ENCODE results near the gene PTPRN2. TPM values are rescaled to one million over a fixed set of nuclear protein-coding genes. Genes with fewer than 3 reads are reported as not detected.

The PTPRN2 gene
- total and polyA plus RNA-seq, 9 of the 15 experiments (the other 6 are each of a cell fraction or from before 2014, with no cell fraction given) = not detected

DNA sequence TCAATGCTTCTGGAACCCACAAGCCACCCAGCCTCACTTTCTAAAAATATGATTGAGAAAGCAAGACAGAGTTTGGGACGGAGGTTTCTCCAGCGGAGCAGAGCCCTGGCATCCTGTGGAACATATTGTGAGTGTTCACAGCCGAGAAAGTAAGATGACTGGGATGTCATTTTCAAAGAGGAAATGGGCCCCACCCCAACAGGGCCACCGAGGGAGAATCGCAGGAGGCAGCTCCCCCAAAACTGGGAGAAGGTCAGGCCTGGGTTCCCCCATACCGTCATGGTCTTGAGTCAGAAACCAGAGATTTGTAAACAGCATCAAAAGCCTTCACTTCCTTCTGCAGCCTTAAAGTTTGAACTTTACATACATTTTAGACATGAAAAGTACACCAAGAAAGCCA, 560.0 kb downstream of the PTPRN2 start:
- ATAC-seq (no peak), DNase-seq (ENCODE audit: extremely low read depth in 1 of 4, low spot score in 3 of 4) (no peak), FAIRE-seq (no peak)
- Histone ChIP-seq H3K4me2 (ENCODE audit: insufficient read depth, low read length) (no peak overlapping the region), H3K27me3 (ENCODE audit: control insufficient read depth in 2 of 2, insufficient read depth in 2 of 2, low read length in 2 of 2) (peaks cover 46 to 88% of the 10 kb centered on the region in 2 experiments), H2AFZ (ENCODE audit: low read depth, low read length) (no peak overlapping the region), H3K27ac (ENCODE audit: extremely low read depth, low read depth, low read length) (no peak overlapping the region), H3K9ac (ENCODE audit: insufficient read depth in 1 of 2, low read depth in 2 of 2, low read length in 2 of 2) (no peak overlapping the region), H4K20me1 (replicated peaks; ENCODE audit: control insufficient read depth, insufficient read depth, low read length) (peaks cover 9% of the 10 kb centered on the region; the same call in 1 of the 2 replicates), H3K36me3 (ENCODE audit: control insufficient read depth, insufficient read depth, low read length) (no peaks in the 10 kb centered on the region), H3K4me3 (no peak overlapping the region), H3K79me2 (ENCODE audit: control insufficient read depth, insufficient read depth, low read length) (no peaks in the 10 kb centered on the region), H3K9me3 (replicated peaks; ENCODE audit: control insufficient read depth, insufficient read depth, low read depth, low read length) (no peaks in the 10 kb centered on the region), H3K9me1 (ENCODE audit: control insufficient read depth, insufficient read depth, low read length) (no peaks in the 10 kb centered on the region), H3K4me1 (replicated peaks in 1 of 2; ENCODE audit: control insufficient read depth in 2 of 2, insufficient read depth in 2 of 2, low read length in 2 of 2) (no peaks in the 10 kb centered on the region)
- in situ Hi-C loops (cut with MboI) (no loop called here), intact Hi-C loops (cut with micrococcal nuclease) (no loop called here)
- ChIA-PET CTCF (ENCODE audit: low intra/inter-chr PET ratio) (no interaction called here), POLR2A (no interaction called here)
- WGBS (ENCODE audit: insufficient coverage, low coverage, missing lambda C conversion rate) = 0% methylated on average over 6 of the region's 6 CpGs
- no peak for TF ChIP-seq MECOM (CRISPR knock-in tag; IDR thresholded peaks at IDR 0.05)
- TF ChIP-seq, protein P1, sequence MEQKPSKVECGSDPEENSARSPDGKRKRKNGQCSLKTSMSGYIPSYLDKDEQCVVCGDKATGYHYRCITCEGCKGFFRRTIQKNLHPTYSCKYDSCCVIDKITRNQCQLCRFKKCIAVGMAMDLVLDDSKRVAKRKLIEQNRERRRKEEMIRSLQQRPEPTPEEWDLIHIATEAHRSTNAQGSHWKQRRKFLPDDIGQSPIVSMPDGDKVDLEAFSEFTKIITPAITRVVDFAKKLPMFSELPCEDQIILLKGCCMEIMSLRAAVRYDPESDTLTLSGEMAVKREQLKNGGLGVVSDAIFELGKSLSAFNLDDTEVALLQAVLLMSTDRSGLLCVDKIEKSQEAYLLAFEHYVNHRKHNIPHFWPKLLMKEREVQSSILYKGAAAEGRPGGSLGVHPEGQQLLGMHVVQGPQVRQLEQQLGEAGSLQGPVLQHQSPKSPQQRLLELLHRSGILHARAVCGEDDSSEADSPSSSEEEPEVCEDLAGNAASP (IDR thresholded peaks at IDR 0.05) = no peak
- no peak for TF ChIP-seq CC2D1A (IDR thresholded peaks at IDR 0.05)
- no peak for TF ChIP-seq RFX5 (IDR thresholded peaks at IDR 0.05; ENCODE audit: low read depth, low read length)
- no peak for TF ChIP-seq ZNF583 (CRISPR knock-in tag; IDR thresholded peaks at IDR 0.05)
- no peak for TF ChIP-seq ZKSCAN8 (CRISPR knock-in tag; IDR thresholded peaks at IDR 0.05)
- no peak for TF ChIP-seq ZNF282 (CRISPR knock-in tag; IDR thresholded peaks at IDR 0.05)
- TF ChIP-seq MED1 (CRISPR knock-in tag; IDR thresholded peaks at IDR 0.05; ENCODE audit: borderline replicate concordance) = no peak
- no peak for TF ChIP-seq PCBP2 (IDR thresholded peaks at IDR 0.05; ENCODE audit: low read depth, low read length, poor library complexity, severe bottlenecking)
- no peak for TF ChIP-seq SIN3A (IDR thresholded peaks at IDR 0.05; ENCODE audit: borderline replicate concordance in 2 of 2, control insufficient read depth in 1 of 2, low read depth in 2 of 2, low read length in 2 of 2)
- TF ChIP-seq RBM25 (IDR thresholded peaks at IDR 0.05; ENCODE audit: low read depth, low read length, severe bottlenecking) = no peak
- no peak for TF ChIP-seq ETV6 (IDR thresholded peaks at IDR 0.05; ENCODE audit: borderline replicate concordance in 1 of 2, low read depth in 2 of 2, low read length in 1 of 2)
- TF ChIP-seq ETV6 (CRISPR knock-in tag; IDR thresholded peaks at IDR 0.05; ENCODE audit: borderline replicate concordance) = no peak
- no peak for TF ChIP-seq NR2F6 (CRISPR knock-in tag; IDR thresholded peaks at IDR 0.05)
- TF ChIP-seq, protein P2, sequence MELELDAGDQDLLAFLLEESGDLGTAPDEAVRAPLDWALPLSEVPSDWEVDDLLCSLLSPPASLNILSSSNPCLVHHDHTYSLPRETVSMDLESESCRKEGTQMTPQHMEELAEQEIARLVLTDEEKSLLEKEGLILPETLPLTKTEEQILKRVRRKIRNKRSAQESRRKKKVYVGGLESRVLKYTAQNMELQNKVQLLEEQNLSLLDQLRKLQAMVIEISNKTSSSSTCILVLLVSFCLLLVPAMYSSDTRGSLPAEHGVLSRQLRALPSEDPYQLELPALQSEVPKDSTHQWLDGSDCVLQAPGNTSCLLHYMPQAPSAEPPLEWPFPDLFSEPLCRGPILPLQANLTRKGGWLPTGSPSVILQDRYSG (tag; conservative IDR thresholded peaks at IDR 0.05; ENCODE audit: low read depth) = no peak
- BruUV-seq (replicated peaks) = no TSS peak
